ENCODE data around the gene MRPS22.

Gene MRPS22

GRCh38 chr3:139309880-139310279 lies 33.9 kb upstream of the MRPS22 start:
- ChIA-PET POLR2A (no interaction called here), CTCF (no interaction called here)
- TF ChIP-seq CTCF (IDR thresholded peaks at IDR 0.05; ENCODE audit: control extremely low read depth, extremely low read depth, low read depth, missing control alignments), result no peak
- DNase-seq (ENCODE audit: extremely low spot score), result no peak

GRCh38 chr3:139310474-139310933 lies 33.3 kb upstream of the MRPS22 start:
- DNase-seq (ENCODE audit: extremely low spot score), result no peak
- ChIA-PET CTCF (interaction anchor here (1.0 to 1.3 kb wide), 3 partner anchors 13 to 339 kb away, joined by 3 read pairs; no protein-coding TSS in a partner anchor), POLR2A (no interaction called here)
- no peak for TF ChIP-seq CTCF (IDR thresholded peaks at IDR 0.05; ENCODE audit: control extremely low read depth, extremely low read depth, low read depth, missing control alignments)

GRCh38 chr3:139311557-139311956 lies 32.3 kb upstream of the MRPS22 start:
- no peak for DNase-seq (ENCODE audit: extremely low spot score)
- TF ChIP-seq CTCF (IDR thresholded peaks at IDR 0.05; ENCODE audit: control extremely low read depth, extremely low read depth, low read depth, missing control alignments), result no peak
- CTCF ChIA-PET, result interaction anchor here (1.0 to 1.3 kb wide), 4 partner anchors 14 to 340 kb away, joined by 3 read pairs; no protein-coding TSS in a partner anchor
- POLR2A ChIA-PET, result no interaction called here

GRCh38 chr3:139312416-139312815 lies 31.4 kb upstream of the MRPS22 start:
- TF ChIP-seq CTCF (IDR thresholded peaks at IDR 0.05; ENCODE audit: control extremely low read depth, extremely low read depth, low read depth, missing control alignments), result no peak
- CTCF ChIA-PET, result interaction anchor here (1.2 to 1.4 kb wide), 2 partner anchors 17 to 389 kb away, joined by 3 read pairs; no protein-coding TSS in a partner anchor
- POLR2A ChIA-PET, result no interaction called here
- no peak for DNase-seq (ENCODE audit: extremely low spot score)

- ChIA-PET CTCF (interaction anchor here (1.4 kb wide), 2 partner anchors 201 to 390 kb away, joined by 3 to 5 read pairs; no protein-coding TSS in a partner anchor), POLR2A (no interaction called here)
- no peak for TF ChIP-seq CTCF (IDR thresholded peaks at IDR 0.05; ENCODE audit: control extremely low read depth, extremely low read depth, low read depth, missing control alignments)
- no peak for DNase-seq (ENCODE audit: extremely low spot score)
These were observed 30.9 kb upstream of the MRPS22 start for GRCh38 chr3:139312959-139313358.

GRCh38 chr3:139313921-139314320 lies 29.9 kb upstream of the MRPS22 start:
- CTCF ChIA-PET, result interaction anchor here (1.4 kb wide), 2 partner anchors 17 to 202 kb away, joined by 4 to 5 read pairs; no protein-coding TSS in a partner anchor
- POLR2A ChIA-PET, result no interaction called here

More at GRCh38 chr3:139313921-139314320, 29.9 kb upstream of the MRPS22 start:
- DNase-seq (ENCODE audit: extremely low spot score), result no peak
- no peak for TF ChIP-seq CTCF (IDR thresholded peaks at IDR 0.05; ENCODE audit: control extremely low read depth, extremely low read depth, low read depth, missing control alignments)

Measured in GM10248 (cell line).